ENCODE measurements around the gene ZNF563. TPM values are rescaled to one million over a fixed set of nuclear protein-coding genes. Genes with fewer than 3 reads are reported as not detected.

ZNF563 gene
- total RNA-seq, 1 donor from 2014 or later: not detected

GRCh38 chr19:12331211-12331941, 2.1 kb downstream of the ZNF563 start:
- TF ChIP-seq CTCF (IDR thresholded peaks at IDR 0.05; ENCODE audit: insufficient read depth, low read depth, low read length): no peak
- TF ChIP-seq EZH2 (IDR thresholded peaks at IDR 0.05; ENCODE audit: insufficient read depth, low read length): no peak
- Histone ChIP-seq H4K20me1 (ENCODE audit: insufficient read depth, low read length) (no peaks in the 10 kb centered on the region), H3K4me1 (ENCODE audit: insufficient read depth, low read length) (no peaks in the 10 kb centered on the region), H3K9ac (ENCODE audit: low read length) (no peak overlapping the region), H2AFZ (ENCODE audit: low read depth, low read length) (no peak overlapping the region), H3K27me3 (ENCODE audit: insufficient read depth, low read length) (no peaks in the 10 kb centered on the region), H3K27ac (ENCODE audit: low read depth, low read length) (no peak overlapping the region), H3K4me2 (ENCODE audit: low read length) (no peak overlapping the region), H3K9me3 (ENCODE audit: insufficient read depth, low read depth, low read length) (peaks cover 9% of the 10 kb centered on the region), H3K36me3 (ENCODE audit: insufficient read depth, low read length) (no peaks in the 10 kb centered on the region), H3K4me3 (ENCODE audit: insufficient read depth, low read depth, low read length) (no peak overlapping the region), H3K79me2 (ENCODE audit: insufficient read depth, low read length) (no peaks in the 10 kb centered on the region)
- no peaks in the 10 kb centered on the region for H3K27me3 Mint-ChIP-seq (ENCODE audit: low read depth, unreplicated experiment)
- no peaks in the 10 kb centered on the region for H3K36me3 Mint-ChIP-seq (ENCODE audit: low read depth, unreplicated experiment)
- DNase-seq (ENCODE audit: low read depth): no peak
- H3K4me1 Mint-ChIP-seq (ENCODE audit: low read depth, unreplicated experiment): no peaks in the 10 kb centered on the region
- H3K27ac Mint-ChIP-seq (ENCODE audit: unreplicated experiment): no peak overlapping the region
- no peak overlapping the region for H3K4me3 Mint-ChIP-seq (ENCODE audit: unreplicated experiment)
- H3K9me3 Mint-ChIP-seq (ENCODE audit: unreplicated experiment): peaks cover 29% of the 10 kb centered on the region
- FAIRE-seq: no peak

GRCh38 chr19:12330340-12330739, 3.1 kb downstream of the ZNF563 start:
- Histone ChIP-seq H3K27me3 (ENCODE audit: insufficient read depth, low read length) (no peaks in the 10 kb centered on the region), H4K20me1 (ENCODE audit: insufficient read depth, low read length) (no peaks in the 10 kb centered on the region), H2AFZ (ENCODE audit: low read depth, low read length) (no peak overlapping the region), H3K4me3 (ENCODE audit: insufficient read depth, low read depth, low read length) (no peak overlapping the region), H3K9me3 (ENCODE audit: insufficient read depth, low read depth, low read length) (peaks cover 9% of the 10 kb centered on the region), H3K36me3 (ENCODE audit: insufficient read depth, low read length) (no peaks in the 10 kb centered on the region), H3K9ac (ENCODE audit: low read length) (no peak overlapping the region), H3K79me2 (ENCODE audit: insufficient read depth, low read length) (no peaks in the 10 kb centered on the region), H3K27ac (ENCODE audit: low read depth, low read length) (no peak overlapping the region), H3K4me1 (ENCODE audit: insufficient read depth, low read length) (no peaks in the 10 kb centered on the region), H3K4me2 (ENCODE audit: low read length) (no peak overlapping the region)
- no peaks in the 10 kb centered on the region for H3K4me1 Mint-ChIP-seq (ENCODE audit: low read depth, unreplicated experiment)
- H3K9me3 Mint-ChIP-seq (ENCODE audit: unreplicated experiment): peaks cover 26% of the 10 kb centered on the region
- no peak overlapping the region for H3K4me3 Mint-ChIP-seq (ENCODE audit: unreplicated experiment)
- DNase-seq (ENCODE audit: low read depth): no peak
- FAIRE-seq: no peak
- no peak for TF ChIP-seq CTCF (IDR thresholded peaks at IDR 0.05; ENCODE audit: insufficient read depth, low read depth, low read length)
- no peak for TF ChIP-seq EZH2 (IDR thresholded peaks at IDR 0.05; ENCODE audit: insufficient read depth, low read length)
- no peaks in the 10 kb centered on the region for H3K36me3 Mint-ChIP-seq (ENCODE audit: low read depth, unreplicated experiment)
- H3K27me3 Mint-ChIP-seq (ENCODE audit: low read depth, unreplicated experiment): no peaks in the 10 kb centered on the region
- H3K27ac Mint-ChIP-seq (ENCODE audit: unreplicated experiment): no peak overlapping the region

- no peak for FAIRE-seq
- H3K4me3 ChIP-seq (ENCODE audit: insufficient read depth, low read depth, low read length): no peak overlapping the region
Observed at GRCh38 chr19:12325690-12326089, 7.7 kb downstream of the ZNF563 start.

More at GRCh38 chr19:12325690-12326089, 7.7 kb downstream of the ZNF563 start:
- no peaks in the 10 kb centered on the region for H3K79me2 ChIP-seq (ENCODE audit: insufficient read depth, low read length)
- no peak overlapping the region for H3K27ac ChIP-seq (ENCODE audit: low read depth, low read length)
- H3K27me3 ChIP-seq (ENCODE audit: insufficient read depth, low read length): no peaks in the 10 kb centered on the region
- H2AFZ ChIP-seq (ENCODE audit: low read depth, low read length): no peak overlapping the region
- DNase-seq (ENCODE audit: low read depth): no peak
- H3K4me1 ChIP-seq (ENCODE audit: insufficient read depth, low read length): no peaks in the 10 kb centered on the region
- Mint-ChIP-seq H3K4me1 (ENCODE audit: low read depth, unreplicated experiment) (no peaks in the 10 kb centered on the region), H3K9me3 (ENCODE audit: unreplicated experiment) (peaks cover 5% of the 10 kb centered on the region), H3K4me3 (ENCODE audit: unreplicated experiment) (no peak overlapping the region), H3K36me3 (ENCODE audit: low read depth, unreplicated experiment) (no peaks in the 10 kb centered on the region), H3K27me3 (ENCODE audit: low read depth, unreplicated experiment) (no peaks in the 10 kb centered on the region), H3K27ac (ENCODE audit: unreplicated experiment) (no peak overlapping the region)
- no peaks in the 10 kb centered on the region for H3K36me3 ChIP-seq (ENCODE audit: insufficient read depth, low read length)
- TF ChIP-seq EZH2 (IDR thresholded peaks at IDR 0.05; ENCODE audit: insufficient read depth, low read length) (no peak), CTCF (IDR thresholded peaks at IDR 0.05; ENCODE audit: insufficient read depth, low read depth, low read length) (no peak)
- no peaks in the 10 kb centered on the region for H4K20me1 ChIP-seq (ENCODE audit: insufficient read depth, low read length)
- no peak overlapping the region for H3K4me2 ChIP-seq (ENCODE audit: low read length)
- no peak overlapping the region for H3K9ac ChIP-seq (ENCODE audit: low read length)
- H3K9me3 ChIP-seq (ENCODE audit: insufficient read depth, low read depth, low read length): peaks cover 9% of the 10 kb centered on the region
